HG03521 (cell line): Measurements from ENCODE around the gene GPR12.

Experiments
- ATAC-seq: cut with Tn5 transposase; IDR thresholded peaks from one replicate; pipeline ENCODE4 v1.9.1; 2021; ENCODE audit warnings: mild to moderate bottlenecking, moderate library complexity; ENCODE audit not compliant: unreplicated experiment

GPR12 gene, protein sequence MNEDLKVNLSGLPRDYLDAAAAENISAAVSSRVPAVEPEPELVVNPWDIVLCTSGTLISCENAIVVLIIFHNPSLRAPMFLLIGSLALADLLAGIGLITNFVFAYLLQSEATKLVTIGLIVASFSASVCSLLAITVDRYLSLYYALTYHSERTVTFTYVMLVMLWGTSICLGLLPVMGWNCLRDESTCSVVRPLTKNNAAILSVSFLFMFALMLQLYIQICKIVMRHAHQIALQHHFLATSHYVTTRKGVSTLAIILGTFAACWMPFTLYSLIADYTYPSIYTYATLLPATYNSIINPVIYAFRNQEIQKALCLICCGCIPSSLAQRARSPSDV

GRCh38 chr13:26759907-26760831 is at the start of gene GPR12:
Gene GPR12 (minus strand): TSS chr13:26760786. CDS start chr13:26759827, 959 bp downstream.
- ATAC-seq, result no peak

DNA sequence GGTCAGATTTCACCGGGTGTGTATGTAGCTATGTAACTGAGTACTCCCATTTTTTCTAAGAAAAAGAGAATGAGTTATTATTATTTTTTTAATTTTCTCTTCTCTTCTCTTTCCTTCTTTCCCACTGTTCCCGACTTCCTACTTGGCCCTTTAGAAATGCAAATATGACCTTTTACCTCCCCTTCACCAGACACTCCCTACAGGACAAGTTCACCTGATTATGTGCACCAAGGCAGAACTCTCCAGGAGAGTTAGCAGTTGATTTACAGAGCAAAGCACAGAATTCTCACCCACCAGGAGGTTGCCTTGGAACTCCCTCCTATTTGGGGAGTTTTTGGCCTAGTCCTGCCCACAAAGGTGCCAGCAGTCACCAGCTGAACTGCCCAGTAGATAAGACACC is 49.5 kb upstream of the GPR12 start:
- no peak for ATAC-seq

DNA sequence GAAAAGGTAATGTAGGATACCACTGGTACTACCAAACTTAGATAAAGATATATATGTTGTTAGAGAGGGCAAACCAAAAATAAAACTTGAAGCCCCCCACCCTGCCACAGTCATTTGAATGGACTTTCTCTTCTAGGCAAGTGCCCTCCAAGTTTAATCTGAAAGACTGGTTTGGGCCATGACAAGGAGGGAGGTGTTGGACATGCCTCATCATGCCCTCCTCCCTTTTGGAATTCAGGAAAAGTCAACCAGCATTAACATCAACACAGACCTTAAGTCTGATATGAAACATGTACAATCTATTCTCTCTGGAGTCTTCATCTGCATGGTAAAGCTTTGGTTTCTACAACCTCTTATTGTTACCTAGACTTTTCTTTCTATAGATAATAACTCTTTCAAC is 46.3 kb upstream of the GPR12 start:
- ATAC-seq, result no peak

- no peak for ATAC-seq
Measured at GRCh38 chr13:26787961-26788360, 27.4 kb upstream of the GPR12 start.

DNA sequence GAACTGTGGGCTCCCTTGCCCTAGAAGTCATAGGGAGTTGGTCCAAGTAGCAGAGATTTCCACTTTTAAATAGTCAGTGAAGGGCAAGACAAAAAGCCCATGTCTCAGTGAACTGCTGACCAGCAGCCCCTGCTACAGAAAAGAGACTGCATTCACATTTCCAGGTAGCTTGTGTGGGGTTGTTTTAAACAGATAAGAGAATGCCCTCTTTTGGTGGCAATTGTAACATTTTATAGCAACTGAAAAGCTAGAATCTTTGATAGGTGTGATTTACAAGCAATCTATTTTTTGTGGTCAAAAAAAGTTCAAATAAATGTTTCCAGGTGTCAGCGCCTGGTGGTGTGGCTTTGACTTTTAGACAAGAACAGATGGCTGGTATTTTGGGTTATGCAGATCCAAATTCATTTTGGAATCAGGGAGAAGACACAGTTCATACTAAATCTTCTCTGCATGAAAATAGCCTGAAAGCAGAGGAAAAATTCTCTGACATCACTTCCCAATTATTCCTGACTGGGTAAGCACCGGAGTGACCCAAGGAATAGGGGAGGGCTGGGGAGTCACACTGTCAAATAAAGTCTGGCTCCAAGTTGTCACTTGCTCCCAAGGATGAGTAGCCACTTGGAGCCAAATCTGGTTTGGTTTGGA is 26.2 kb upstream of the GPR12 start:
- no peak for ATAC-seq

DNA sequence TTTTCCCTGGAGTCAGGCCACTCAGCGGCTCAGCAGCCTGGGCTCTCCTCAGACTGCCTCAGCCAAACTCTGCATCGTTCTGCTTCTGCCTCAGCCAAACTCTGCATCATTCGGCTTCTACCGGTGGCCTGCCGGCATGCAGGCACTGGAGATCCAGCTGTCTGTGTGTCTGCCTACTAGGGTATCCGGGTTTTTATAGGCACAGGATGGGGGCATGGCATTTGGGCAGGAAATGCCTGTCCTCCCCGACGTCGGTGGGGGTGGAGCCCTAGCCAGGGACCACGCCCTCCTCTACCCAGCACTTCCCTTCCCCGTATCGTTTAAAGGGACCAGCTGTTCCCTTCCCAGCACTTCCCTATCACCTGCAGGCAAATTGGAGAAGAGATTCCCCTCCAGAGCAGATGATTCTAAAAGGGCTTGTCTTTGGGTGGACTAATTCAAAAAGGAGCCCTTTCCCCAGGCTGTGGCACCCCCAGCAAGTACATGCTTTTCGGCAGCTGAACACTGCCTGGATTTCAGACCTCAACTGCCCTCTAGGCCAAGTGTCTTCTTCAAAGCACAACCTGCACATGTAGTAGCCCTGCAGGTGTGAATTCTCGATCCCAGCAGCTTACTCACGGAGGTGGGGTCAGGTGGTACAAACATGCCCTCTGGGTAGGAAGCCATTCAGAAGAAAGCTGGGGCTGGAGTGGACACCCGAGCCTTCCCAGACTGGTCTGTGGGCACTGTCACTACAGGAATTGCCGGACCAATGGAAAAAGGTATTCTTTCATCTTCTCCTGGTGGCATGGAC is 25.4 kb upstream of the GPR12 start:
- ATAC-seq, result no peak

GRCh38 chr13:26784704-26785639 is 24.4 kb upstream of the GPR12 start:
- ATAC-seq, result no peak

DNA sequence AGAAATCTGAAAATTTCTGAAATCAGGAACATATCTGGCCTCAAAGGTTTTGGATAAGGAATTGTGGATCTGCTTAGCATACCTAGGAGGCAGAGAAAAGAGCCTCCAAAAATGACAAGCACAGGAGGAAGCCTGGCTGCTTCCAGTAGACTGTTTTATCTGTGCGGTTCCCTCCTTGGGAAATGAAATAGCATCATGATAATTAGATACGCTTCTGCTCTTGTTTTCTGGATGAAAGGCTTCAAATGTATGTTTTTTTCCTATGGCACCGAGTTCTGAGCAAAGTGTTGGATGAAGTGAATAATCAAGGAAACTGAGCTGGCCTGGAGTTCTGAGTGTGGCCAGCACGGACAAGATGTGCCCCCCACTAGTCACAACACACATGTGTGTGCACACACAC is 19.8 kb upstream of the GPR12 start:
- no peak for ATAC-seq

DNA sequence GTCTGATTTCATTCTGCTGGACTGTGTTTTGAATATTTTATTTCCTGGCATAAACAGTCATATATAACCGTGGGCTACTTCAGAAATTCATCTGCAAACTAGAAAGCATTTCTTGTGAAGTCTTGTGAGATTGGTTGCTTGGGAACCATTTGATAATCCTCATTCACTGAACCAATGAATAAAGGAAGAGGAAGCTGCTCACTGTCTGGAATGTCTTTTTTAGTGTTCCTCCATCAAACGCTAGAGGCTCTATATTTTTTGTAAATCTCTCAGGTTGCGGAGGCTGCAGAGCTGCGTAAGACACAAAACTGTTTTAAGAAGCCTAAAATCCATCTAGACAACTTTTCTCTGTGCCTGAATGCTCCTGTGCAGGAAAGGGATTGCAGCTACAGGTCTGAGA is 18.7 kb upstream of the GPR12 start:
- no peak for ATAC-seq

DNA sequence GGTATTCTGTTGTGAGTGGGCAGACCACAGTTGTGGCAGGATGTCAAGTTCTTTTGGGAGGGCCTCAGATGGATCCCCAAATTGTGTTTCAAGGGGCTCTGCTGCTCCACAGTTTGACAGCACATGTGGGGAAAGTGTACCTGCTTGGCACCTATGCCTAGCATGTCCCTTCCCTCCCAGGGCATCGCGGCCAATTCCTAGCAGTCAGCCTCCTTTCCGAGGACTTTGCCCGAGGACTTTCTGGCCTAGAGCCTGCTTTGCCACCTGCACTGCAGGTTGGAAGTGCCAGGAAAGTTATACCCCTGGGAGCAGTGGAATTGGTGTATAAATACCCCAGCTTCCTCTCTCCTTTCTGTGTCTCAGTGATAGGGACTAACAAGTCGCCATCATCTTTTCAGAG is 11.9 kb upstream of the GPR12 start:
- no peak for ATAC-seq

DNA sequence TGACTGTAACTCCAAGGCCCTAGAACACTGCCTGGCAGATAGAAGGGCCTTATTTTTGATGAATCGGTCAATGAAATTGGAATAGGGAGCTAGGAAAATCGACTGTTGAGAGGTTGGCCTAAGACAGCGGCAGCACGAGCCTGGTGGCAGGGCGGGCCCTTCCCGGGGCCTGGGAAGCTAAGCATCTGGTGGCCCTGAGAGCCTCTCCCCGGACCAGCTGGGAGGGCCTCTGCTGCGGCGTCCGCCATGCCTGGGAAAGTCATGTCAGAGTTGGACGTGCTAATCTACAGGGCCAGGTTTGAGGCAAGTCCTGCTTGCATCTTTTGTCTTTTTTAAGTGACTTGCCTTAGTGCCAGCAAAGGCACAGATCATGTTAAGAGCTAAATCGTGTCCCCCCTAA is 11.2 kb upstream of the GPR12 start:
- no peak for ATAC-seq

DNA sequence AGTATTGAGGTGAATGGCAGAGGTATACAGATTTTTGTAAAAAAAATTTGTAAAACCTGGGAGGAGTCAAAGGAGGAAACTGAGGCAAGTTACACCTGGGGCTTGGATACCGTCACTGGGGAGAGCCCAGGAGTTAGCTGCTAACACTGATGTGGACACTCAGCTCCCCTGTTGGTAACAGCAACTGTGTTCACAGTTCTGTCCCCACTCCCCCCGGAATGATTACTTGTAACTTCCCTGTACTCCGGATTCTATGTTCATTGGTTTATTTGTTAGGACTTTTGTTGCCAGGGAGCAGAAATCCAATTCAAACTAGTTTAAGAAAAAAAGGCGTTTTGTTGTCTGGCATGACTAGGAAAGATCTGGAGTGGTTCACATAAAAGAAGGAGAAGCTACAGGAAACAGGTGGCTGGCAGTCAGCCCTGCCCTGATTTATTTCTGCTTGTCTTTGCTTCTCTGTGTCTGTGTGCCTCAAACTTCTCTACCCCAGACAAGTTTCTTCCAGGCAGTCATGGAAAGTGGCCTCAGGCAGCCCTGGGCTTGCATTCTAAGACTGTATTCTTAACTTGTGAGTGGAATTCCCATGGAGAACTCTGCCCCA is 2.3 kb upstream of the GPR12 start:
- no peak for ATAC-seq

- no peak for ATAC-seq
Measured at GRCh38 chr13:26760832-26761582, 421 bp upstream of the GPR12 start.

- ATAC-seq, result no peak
Measured at GRCh38 chr13:26759249-26759906, 1.2 kb downstream of the GPR12 start.

DNA sequence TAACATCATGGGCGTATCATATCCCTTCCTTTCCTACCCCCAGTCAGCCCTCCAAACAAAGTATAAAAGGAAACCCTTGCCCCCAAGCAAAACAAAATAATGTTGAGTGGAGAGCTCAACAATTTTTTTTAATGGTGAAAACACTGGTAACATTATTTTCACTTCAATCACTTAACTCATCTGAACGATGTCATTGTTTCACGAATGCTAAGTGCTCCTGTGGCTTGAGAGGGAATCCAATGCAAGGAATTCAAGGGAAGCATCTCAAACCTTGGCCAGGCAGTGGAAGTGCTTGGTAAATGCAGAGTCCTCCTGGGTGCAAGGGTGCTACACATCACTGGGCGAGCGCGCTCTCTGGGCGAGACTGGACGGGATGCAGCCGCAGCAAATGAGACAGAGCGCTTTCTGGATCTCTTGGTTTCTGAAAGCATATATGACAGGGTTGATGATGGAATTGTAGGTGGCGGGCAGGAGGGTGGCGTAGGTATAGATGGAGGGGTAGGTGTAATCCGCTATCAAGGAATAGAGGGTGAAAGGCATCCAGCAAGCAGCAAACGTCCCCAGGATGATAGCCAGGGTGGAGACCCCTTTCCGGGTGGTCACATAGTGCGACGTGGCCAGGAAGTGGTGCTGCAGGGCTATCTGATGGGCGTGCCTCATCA is 2.0 kb downstream of the GPR12 start:
- no peak for ATAC-seq

- ATAC-seq, result no peak
Measured at GRCh38 chr13:26756961-26757360, 3.6 kb downstream of the GPR12 start.

DNA sequence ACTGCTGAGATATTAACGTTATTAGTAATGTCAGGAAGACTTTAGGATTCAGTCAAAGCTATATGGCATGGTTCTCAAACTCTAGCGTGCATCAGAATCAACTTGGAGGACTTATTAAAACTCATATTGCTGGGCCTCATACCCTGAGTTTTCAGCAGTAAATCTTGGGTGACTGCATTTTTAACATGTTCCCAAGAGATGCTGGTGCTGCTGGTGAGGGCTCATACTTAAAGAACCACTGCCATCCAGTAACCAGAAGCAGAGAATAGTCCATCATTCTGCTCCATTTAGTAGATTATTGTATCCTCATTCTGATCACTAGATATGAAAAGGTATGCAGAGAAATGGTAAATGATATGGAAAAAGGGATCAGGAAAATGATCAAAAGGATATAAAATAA is 7.9 kb downstream of the GPR12 start:
- no peak for ATAC-seq

DNA sequence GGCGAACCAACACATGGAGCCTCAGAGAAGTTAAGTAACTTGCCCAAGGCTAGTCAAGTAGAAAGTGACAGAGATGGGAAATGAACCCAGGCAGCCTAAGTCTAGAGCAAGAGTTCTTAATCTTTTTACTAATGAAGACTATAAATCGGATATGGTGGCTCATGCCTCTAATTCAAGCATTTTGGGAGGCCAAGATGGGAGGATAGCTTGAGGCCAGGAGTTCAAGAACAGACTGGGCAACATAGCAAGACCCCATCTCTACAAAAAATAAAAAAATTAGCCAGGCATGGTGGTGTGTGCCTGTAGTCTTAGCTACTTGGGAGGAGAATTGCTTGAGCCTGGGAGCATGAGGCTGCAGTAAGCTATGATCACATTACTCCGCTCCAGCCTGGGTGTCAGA is 10.7 kb downstream of the GPR12 start:
- no peak for ATAC-seq
